GM18505 (cell line): ENCODE results near the gene NR1I2.

Experiments
- ATAC-seq: cut with Tn5 transposase; IDR thresholded peaks from one replicate; pipeline ENCODE4 v1.9.1; 2021; ENCODE audit not compliant: unreplicated experiment
- POLR2A ChIP-seq: IDR thresholded peaks from 4 replicates; pipeline ENCODE4 v1.6.1; 2011; ENCODE audit warnings: borderline replicate concordance; ENCODE audit not compliant: insufficient read depth, insufficient read length; ENCODE audit errors: extremely low read depth

Gene NR1I2

DNA sequence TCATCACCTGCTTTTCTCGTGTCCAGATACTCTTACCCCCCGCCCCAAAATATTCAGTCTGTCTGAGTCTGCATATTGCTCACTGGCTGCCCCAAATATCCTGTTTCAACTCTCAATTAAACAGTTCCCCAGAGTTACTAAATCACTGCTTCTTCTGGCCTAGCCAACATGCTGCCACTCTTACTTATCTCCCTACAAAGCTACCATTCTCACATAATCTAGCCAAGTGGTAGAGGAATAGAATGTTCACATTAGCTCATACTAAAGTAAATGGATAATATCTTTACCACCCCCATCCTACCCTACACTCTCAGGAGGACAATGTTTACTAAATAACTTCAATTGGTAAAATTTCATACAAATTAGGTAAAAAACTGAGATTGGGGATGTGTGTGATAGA lies 77.8 kb downstream of the NR1I2 start:
- ATAC-seq, result no peak
- no peak for TF ChIP-seq POLR2A

- no peak for ATAC-seq
- no peak for TF ChIP-seq POLR2A
These were observed 79.8 kb downstream of the NR1I2 start for GRCh38 chr3:119861681-119862080.

- no peak for ATAC-seq
- TF ChIP-seq POLR2A, result no peak
These were observed 80.7 kb downstream of the NR1I2 start for GRCh38 chr3:119862616-119863015.

DNA sequence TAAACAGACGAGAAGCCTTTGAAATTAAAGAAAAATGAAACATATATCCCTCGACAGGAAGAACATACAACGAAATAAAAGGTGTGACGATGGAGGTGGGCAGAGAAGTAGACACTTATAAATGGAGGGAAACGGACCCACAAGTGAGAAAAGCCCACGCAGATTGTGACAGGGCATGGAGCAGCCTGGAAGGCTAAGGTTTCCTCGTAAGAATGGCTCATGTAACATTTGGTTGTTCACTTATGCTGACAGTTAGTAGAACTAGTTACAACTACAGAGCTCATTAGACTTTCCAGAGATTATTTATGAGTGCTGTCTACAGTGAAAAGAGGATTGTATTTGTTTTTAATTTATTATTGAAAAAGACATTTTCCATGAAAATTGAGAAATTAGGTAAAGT lies 82.6 kb downstream of the NR1I2 start:
- no peak for ATAC-seq
- TF ChIP-seq POLR2A, result no peak
